Activated CD8-positive, alpha-beta memory T cell treated with anti-CD3 and anti-CD28 coated beads for 1 hour (primary cell): ENCODE measurements around the gene CSGALNACT2.

Source experiments
- DNase-seq, 2 donors: peaks; one replicate each; pipeline ENCODE4 v3.0.0-alpha.2; 2020; ENCODE audit warnings: low read depth in 1 of 2; ENCODE audit errors: extremely low read depth in 1 of 2

The CSGALNACT2 gene

GRCh38 chr10:43225004-43225786 is 87.0 kb downstream of the CSGALNACT2 start:
- DNase-seq, result no peak

GRCh38 chr10:43225787-43226153 is 87.5 kb downstream of the CSGALNACT2 start:
- DNase-seq, result no peak

GRCh38 chr10:43226441-43226840 is 88.2 kb downstream of the CSGALNACT2 start:
- DNase-seq, result no peak

GRCh38 chr10:43226851-43227845 is 88.9 kb downstream of the CSGALNACT2 start:
- DNase-seq, result no peak

GRCh38 chr10:43227911-43228782 is 89.9 kb downstream of the CSGALNACT2 start:
- DNase-seq, result no peak

- no peak for DNase-seq
These were observed 90.5 kb downstream of the CSGALNACT2 start for GRCh38 chr10:43228783-43229207.

GRCh38 chr10:43229208-43230061 is 91.2 kb downstream of the CSGALNACT2 start:
- DNase-seq, result no peak

GRCh38 chr10:43230101-43230908 is 92.1 kb downstream of the CSGALNACT2 start:
- no peak for DNase-seq

- DNase-seq, result no peak
These were observed 92.8 kb downstream of the CSGALNACT2 start for GRCh38 chr10:43230909-43231522.

- no peak for DNase-seq
These were observed 93.4 kb downstream of the CSGALNACT2 start for GRCh38 chr10:43231523-43232078.

GRCh38 chr10:43233601-43234430 is 95.6 kb downstream of the CSGALNACT2 start:
- DNase-seq, result no peak

GRCh38 chr10:43234471-43235041 is 96.3 kb downstream of the CSGALNACT2 start:
- no peak for DNase-seq
